GM18502 (cell line): ENCODE data around the gene CIAO3.
"Not testable (repeated sequence)": the region's sequence is repeated elsewhere in the genome, so short reads cannot be mapped to it uniquely, and the experiment has no call there.

ENCODE experiments used
- ATAC-seq: cut with Tn5 transposase; IDR thresholded peaks from one replicate; pipeline ENCODE4 v1.9.1; 2021; ENCODE audit warnings: mild to moderate bottlenecking; ENCODE audit not compliant: unreplicated experiment, poor library complexity

Gene CIAO3

GRCh38 chr16:776824-777223 lies 36.0 kb upstream of the CIAO3 start:
- ATAC-seq: no peak

- ATAC-seq: not testable (repeated sequence)
Measured at GRCh38 chr16:776298-776697, 35.5 kb upstream of the CIAO3 start.

- ATAC-seq: no peak
Measured at GRCh38 chr16:775236-775796, 34.5 kb upstream of the CIAO3 start.

DNA sequence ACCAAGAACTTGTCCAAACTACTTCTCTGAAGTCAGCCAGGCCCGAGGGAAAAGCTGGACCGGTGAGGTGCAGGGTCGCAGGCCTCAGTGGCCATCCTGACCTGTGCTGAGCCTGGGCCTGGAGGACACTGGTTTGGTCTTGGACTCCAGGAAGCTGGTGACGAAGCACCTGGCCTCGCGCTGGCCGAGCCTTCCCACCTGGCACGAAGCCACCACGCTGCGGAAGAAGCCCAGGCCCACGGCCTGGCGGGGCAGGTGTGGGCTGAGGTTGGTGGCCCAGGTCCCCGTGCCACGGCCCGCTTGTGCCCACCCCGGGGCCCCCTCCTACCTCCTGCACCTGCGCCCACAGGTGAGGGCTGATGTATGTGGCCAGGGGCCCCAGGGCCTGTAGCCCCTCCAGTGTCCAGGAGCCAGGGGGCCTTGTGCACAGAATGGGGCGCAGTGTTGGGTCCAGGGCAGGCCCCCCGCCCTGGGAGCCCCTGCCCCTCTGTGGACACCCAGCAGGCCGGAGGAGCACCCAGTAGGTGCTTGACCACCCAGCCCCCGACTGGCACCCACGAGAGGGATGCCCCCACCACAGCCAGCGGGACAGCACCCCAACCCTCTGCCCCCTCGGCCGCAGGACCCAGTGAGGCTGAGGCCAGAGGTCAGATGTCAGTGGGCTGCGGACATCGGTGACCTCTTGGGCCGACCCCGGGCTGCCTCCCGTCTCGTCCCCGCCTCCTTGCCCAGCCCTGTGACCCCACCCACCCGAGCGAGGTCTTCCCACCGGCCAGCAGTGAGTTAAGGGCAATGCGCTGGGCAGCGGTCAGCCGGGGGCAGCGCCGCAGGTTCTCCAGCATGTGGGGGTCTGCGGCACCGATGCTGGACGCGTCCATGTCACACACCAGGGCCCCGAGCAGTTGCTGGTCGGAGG lies 33.5 kb upstream of the CIAO3 start:
- no peak for ATAC-seq

- ATAC-seq: no peak
Measured at GRCh38 chr16:772959-773358, 32.2 kb upstream of the CIAO3 start.

GRCh38 chr16:770411-770810 lies 29.6 kb upstream of the CIAO3 start:
- no peak for ATAC-seq

DNA sequence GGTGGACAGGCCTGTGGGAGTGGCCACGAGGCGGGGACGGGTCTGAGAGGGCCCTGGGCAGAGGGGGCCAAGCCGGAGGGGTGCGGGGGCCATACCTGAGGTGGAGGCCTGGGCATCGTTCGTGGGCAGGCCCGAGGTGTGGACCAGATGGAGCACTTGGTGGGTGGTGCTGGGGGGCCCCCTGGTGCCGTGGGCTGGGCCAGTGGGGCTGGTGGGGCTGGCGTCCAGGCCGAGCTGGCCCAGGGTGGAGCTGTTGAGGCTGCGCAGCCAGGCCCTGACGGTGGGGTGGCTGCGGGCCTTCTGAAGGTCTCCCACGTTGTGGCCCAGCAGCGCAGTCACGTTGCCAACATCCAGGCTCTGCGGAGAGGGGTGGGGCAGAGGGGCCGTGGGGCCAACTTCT lies 29.1 kb upstream of the CIAO3 start:
- ATAC-seq: no peak

DNA sequence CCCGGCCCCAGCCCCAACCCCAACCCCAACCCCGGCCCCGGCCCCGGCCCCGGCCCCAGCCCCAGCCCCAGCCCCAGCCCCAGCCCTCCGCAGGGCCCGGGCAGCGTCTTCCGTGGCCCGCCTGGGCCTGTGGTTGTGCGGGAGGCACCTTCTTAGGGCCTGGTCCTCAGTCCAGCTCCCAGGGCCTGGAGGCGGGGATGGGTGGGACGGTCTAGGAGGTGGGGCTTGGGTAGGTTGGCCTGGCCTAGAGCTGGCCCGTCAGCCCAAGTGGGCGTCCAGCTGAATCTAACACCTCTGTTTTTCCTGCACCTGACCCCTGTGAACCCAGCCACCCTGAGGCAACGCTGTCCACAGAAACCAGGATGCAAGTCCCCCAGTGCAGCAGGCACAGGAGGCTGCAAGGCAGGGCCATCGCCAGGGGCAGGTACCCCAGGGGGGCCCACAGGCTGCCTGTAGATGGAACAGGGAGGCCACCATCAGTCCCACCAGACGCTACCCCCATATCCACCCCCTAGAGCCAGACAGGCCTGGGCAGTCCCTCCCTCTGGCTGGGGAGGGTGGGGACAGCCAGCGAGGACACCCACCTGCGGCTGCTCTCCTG lies 28.5 kb upstream of the CIAO3 start:
- ATAC-seq: no peak

- ATAC-seq: no peak
Measured at GRCh38 chr16:768428-768827, 27.6 kb upstream of the CIAO3 start.

- ATAC-seq: no peak
Measured at GRCh38 chr16:767743-768235, 27.0 kb upstream of the CIAO3 start.

DNA sequence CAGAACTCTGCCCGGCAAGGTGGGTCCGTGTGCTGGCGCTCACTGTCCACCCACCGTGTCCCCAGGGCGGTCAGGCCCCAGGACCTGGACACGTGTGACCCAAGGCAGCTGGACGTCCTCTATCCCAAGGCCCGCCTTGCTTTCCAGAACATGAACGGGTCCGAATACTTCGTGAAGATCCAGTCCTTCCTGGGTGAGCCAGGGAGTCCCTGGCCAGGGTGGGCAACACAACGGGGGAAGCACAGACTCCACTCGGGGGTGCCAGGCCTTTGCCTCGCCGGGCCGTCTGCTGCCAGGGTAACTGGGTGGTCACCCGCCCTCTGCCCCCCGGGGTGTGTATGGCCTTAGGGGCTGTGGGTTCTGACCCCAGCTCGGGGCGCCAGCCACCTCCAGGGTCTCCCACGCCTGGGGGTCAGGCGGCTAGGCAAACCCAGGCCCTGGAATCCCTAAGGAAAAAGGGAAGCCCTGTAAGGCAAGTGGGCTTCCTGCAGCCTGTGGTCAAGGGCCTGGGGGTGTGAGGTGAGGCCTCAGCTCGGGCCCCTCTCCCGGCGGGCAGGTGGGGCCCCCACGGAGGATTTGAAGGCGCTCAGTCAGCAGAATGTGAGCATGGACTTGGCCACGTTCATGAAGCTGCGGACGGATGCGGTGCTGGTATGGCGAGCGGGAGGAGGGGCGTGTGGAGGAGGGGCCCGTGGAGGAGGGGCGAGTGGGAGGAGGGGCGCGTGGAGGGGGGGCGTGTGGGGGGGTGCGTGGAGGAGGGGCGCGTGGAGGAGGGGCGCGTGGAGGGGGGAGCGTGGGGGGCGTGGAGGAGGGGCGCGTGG lies 26.2 kb upstream of the CIAO3 start:
- no peak for ATAC-seq

- ATAC-seq: no peak
Measured at GRCh38 chr16:766008-766819, 25.4 kb upstream of the CIAO3 start.

- ATAC-seq: no peak
Measured at GRCh38 chr16:765488-765865, 24.7 kb upstream of the CIAO3 start.

DNA sequence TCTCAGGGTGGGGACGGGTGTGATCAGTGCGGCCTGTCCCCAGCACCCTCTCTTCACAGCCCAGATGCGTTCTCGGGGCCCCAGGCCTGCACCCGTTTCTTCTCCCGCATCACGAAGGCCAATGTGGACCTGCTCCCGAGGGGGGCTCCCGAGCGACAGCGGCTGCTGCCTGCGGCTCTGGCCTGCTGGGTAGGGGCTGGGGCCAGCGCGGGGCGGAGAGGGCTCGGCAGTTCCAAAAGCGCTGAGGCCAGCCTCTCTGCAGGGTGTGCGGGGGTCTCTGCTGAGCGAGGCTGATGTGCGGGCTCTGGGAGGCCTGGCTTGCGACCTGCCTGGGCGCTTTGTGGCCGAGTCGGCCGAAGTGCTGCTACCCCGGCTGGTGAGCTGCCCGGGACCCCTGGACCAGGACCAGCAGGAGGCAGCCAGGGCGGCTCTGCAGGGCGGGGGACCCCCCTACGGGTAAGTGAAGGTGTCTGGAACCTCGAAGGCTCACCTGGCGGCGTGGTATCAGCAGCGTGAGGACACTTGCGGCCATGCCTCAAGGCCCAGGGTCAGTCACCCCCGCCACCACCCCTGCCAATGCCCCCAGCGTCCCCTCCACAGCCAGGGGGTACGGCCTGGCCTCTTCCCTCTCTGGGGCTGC lies 24.2 kb upstream of the CIAO3 start:
- no peak for ATAC-seq

GRCh38 chr16:764184-764750 lies 23.5 kb upstream of the CIAO3 start:
- ATAC-seq: no peak

DNA sequence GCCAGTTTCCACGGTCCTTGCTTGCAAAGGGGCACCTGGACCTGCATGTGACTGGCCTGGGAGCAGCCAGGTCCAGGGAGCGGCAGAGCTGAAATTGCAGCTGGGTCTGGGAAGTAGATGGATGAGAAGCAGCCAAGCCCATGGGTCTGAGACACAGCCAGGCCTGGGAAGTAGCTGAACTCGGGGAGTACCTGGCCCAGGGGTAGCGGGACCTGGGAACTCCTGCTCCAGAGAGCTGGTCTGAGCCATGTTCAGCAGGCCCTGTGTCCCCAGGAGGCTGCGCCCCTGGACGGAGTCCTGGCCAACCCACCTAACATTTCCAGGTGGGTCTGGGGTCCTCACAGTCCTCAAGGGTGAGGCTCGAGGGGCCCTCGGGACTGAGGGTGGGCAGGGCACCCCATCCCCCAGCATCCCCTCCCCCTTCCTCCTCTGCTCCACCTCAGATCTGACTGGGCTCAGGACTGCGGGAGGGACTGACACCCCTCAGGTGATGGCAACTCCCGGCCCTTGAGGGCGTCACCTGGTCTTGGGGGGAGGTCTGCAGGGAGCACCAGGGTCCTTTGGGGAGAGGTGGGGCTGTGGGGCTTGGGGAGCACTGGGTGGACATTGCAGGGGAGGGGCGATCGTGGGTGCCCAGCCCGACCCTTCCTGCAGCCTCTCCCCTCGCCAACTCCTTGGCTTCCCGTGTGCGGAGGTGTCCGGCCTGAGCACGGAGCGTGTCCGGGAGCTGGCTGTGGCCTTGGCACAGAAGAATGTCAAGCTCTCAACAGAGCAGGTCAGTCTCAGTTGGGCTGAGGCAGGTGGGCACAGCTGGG lies 22.8 kb upstream of the CIAO3 start:
- ATAC-seq: no peak

GRCh38 chr16:762595-763268 lies 21.9 kb upstream of the CIAO3 start:
- ATAC-seq: no peak
